Endothelial cell of hepatic sinusoid (primary cell): ENCODE results near the gene TSHZ2.
"Not testable (repeated sequence)": the region's sequence is repeated elsewhere in the genome, so short reads cannot be mapped to it uniquely, and the experiment has no call there.

ENCODE experiments used
- in situ Hi-C: cut with HindIII; loops from 2 replicates; pipeline ENCODE4 v1.10.0; 2017; ENCODE audit warnings: low sequenced_read_pairs

The TSHZ2 gene

DNA sequence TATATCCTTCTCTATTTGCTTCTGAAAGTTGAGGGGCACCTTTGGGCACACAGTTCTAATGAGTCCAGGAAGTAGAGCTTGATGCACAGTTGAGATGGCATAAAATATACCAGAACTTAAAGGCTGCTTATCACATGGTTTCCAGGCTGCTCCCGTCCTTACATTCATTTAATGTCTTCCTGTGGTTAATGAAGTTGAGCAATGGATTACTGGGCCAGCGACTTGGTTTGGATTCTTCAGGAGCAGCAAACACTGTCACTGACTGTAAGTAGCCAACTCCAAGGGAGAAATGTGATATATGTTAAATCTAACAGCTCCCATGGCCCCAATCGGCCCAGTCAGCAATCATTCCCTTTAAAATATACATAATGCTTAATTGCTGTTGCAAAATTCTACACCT, 9.0 kb upstream of the TSHZ2 start:
- in situ Hi-C loops = no loop called here

DNA sequence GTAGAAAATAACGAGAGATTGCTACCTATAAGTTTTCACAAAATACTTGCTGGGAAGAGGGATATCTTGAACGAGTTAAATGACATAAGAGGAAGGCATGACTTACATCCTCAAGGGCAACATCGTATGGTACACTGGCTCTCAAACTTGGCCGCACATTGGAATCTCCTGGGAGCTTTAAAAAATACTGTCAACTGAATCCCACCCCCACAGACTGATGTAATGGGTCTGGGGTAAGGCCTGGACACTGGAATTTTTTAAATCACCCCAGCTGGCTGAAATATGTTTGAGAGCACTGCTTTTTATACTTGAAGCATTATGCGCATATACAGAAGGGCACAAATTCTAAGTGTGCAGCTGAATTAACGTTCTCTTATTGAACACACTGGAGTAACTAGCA, 8.0 kb upstream of the TSHZ2 start:
- in situ Hi-C loops = no loop called here

DNA sequence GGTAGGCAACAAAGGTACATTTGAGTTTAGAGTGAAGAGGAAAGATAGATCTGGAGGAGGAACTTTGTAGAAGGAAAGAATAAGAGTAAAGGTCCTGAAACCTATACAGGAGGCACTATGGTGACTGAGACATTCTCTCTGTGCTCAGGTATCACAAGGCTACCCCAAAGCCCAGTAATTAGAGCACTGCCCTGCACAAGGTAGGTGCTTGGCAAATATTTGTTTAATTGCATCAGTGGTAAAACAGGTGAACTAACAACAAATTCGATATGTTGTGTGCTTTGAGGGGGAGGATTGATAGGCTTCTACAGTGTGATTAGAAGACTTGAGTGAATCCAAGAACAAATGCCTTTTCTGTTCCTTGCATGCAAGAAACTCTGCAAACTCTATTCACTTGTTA, 6.8 kb upstream of the TSHZ2 start:
- in situ Hi-C loops = no loop called here

GRCh38 chr20:52965819-52966218, 6.3 kb upstream of the TSHZ2 start:
- in situ Hi-C loops = no loop called here

DNA sequence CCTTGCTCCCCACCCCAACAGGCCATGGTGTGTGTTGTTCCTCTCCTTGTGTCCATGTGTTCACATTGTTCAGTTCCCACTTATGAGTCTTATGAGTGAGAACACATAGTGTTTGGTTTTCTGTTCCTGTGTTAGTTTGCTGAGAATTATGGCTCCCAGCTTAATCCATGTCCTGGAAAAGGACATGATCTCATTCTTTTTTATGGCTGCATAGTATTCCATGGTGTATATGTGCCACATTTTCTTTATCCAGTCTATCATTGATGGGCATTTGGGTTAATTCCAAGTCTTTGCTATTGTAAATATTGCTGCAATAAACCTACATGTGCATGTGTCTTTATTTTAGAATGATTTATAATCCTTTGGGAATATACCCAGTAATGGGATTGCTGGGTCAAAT, 5.6 kb upstream of the TSHZ2 start:
- in situ Hi-C loops = not testable (repeated sequence)

- in situ Hi-C loops = no loop called here
Observed at GRCh38 chr20:52971498-52972189, 514 bp upstream of the TSHZ2 start.

GRCh38 chr20:52972965-52973819, 1.0 kb downstream of the TSHZ2 start:
- in situ Hi-C loops = no loop called here

DNA sequence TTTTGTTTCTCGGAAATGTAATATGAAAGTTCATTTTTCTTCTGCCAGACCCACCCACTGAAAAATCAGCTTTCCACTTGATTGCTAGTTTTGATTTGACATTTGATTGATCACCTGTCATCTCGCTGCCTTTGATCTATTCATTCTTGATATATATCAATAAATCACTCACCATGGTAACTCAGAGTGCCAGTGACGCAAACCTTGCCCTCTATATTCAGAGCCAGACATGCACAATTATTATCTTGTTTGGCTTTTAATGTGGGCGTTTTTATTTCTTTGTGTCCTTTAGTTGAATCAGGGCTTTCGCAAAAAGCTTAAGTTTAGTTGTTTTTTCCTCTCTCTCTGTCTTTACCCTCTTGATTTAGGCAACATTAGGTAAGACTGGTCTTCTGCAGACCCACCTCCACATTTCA, 2.0 kb downstream of the TSHZ2 start:
- in situ Hi-C loops = no loop called here

DNA sequence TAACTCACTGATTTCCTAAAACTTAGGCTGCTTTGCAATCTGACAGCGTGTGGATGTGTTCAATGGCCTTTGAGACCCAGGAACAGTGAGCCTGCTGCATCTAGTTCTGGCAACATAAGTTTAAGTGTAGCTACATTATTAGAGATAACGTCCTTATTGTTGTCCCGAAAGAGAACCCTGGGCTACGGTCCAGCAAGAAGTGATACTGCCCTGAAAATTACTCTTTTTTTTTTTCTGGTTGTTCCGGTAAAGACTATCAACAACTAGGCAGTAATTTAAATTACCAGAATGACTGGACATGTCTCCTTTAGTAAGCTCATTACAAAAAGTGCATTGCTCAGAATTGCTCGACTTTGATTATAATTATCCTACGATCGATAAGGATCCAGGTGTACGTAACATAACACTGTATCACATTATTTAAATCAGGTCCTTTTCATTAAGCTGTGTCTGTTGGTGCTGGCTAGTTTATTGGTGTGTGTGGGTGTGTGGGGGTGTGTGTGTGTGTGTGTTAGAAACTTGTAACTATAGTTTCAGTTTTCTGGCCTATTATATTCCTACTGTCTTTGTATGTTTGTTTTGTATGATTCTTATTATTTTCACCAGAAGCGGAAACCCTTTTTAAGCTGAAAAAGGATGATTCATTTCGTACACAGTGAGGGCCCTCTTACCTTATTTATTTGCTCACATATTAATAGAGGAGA, 3.0 kb downstream of the TSHZ2 start:
- in situ Hi-C loops = no loop called here

- in situ Hi-C loops = no loop called here
Observed at GRCh38 chr20:52975803-52976531, 3.8 kb downstream of the TSHZ2 start.

DNA sequence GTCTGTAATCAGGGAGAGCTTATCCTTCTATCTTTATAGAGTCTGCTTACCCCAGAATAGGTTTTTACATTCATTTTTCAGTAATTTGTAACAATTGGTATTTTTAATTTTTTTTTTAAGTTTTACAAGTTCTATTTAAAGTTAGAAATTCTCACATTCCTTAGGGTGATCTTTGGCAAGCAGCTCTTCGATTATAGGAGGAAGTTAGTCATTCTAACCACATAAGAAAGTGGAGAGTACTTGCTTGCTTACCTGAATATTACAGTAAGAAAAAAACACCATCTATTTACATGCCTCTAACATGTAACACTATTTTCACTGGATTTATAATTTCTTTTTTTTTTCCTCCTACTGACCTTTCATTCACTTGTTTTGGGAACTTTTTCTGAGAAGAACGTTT, 6.7 kb downstream of the TSHZ2 start:
- in situ Hi-C loops = no loop called here

DNA sequence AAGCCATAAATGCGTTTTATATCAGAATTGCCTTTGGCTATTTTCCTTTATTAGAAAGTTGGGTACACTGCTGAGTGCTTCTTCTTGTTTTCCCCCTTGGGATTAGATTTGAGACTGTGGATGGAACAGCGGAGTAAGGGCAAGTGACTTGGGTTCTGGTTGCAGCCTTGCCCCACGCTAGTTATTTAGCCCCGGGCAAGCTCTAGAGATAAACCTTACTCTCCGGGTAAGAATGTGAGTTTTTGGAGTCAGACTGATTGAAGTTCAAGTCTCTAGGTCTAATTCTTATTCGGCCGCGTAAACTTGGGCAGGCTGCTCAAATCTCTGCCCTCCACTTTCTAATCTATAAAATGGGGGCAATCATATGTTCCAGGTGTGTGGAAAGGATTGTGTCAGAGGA, 8.9 kb downstream of the TSHZ2 start:
- in situ Hi-C loops = no loop called here

GRCh38 chr20:52983726-52984450, 11.7 kb downstream of the TSHZ2 start:
- in situ Hi-C loops = no loop called here

GRCh38 chr20:52984451-52984810, 12.3 kb downstream of the TSHZ2 start:
- in situ Hi-C loops = no loop called here

GRCh38 chr20:52985687-52986086, 13.5 kb downstream of the TSHZ2 start:
- in situ Hi-C loops = no loop called here

DNA sequence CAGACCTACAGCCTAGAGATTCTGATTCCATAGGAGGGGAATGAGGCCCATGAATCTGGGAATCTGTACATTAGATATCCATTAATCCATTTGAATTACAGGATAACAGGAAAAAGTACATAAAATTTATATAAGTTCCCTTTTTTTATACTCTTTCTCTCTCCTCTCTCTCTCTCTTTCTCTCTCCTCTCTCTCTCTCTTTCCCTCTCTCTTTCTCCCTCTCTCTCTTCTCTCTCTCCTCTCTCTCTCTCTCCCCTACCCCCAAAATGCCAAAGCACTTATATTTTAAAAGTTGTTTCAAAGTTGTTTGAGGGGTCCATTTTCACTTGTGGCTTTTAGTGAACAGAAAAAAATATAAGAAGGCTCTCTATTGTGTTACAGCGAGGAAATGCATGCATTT, 15.1 kb downstream of the TSHZ2 start:
- in situ Hi-C loops = no loop called here

DNA sequence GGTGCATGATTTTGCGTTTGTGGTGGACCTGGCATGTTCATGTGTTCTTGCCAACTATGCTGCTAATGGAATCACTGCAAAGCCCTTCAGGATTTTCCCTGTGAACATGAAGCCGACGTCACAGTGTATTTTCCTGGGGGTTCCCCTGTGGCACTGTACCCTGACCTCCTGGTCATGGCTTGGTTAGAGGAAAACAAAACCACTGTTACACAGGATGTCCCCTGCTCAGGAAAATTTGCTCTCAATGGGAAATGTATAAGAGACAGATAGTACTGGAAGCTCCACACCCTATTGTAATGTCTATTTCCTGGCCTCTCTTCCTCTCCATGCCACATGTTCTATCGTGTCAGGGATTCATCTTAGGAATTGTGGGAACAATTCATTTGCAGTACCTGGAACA, 19.7 kb downstream of the TSHZ2 start:
- in situ Hi-C loops = no loop called here

- in situ Hi-C loops = no loop called here
Observed at GRCh38 chr20:52992632-52993031, 20.5 kb downstream of the TSHZ2 start.

DNA sequence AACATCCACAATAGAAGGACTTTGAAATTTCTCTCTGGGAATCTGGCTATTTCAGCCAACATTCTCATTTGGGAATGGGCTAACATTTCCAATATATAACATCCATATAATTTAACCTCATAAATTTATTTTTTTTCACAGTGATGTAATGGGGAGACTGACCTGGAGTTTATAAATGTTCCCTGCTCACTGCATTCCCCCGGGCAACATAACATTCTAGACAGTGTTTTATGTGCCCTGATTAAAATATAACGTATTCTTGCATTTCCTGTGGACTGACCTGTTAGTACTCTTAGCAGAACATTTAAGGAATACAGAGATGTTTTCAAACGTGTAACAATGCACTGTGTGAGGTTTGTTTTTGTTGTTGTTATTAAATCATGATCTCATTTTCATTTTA, 20.9 kb downstream of the TSHZ2 start:
- in situ Hi-C loops = no loop called here

GRCh38 chr20:52994184-52994970, 22.2 kb downstream of the TSHZ2 start:
- in situ Hi-C loops = no loop called here
